Memory B cell (primary cell): ENCODE measurements around the gene C16orf54.
"Not testable (repeated sequence)": the region's sequence is repeated elsewhere in the genome, so short reads cannot be mapped to it uniquely, and the experiment has no call there.

Source experiments
- ATAC-seq: fragments of 150-1000 bp; cut with Tn5 transposase; 2 replicates; pipeline ENCODE4 v1.10.0; 2021; ENCODE audit warnings: low read depth, mild to moderate bottlenecking, moderate library complexity
- DNase-seq, 2 donors: peaks; one replicate each; pipeline ENCODE4 v3.0.0; 2022; ENCODE audit warnings: low spot score in 2 of 2
- H3K27ac Mint-ChIP-seq: one replicate; pipeline ENCODE4 v1.8.0; 2022; ENCODE audit warnings: mild to moderate bottlenecking, moderate library complexity, mixed read lengths
- H3K27me3 Mint-ChIP-seq: one replicate; pipeline ENCODE4 v1.8.0; 2022; ENCODE audit warnings: mixed read lengths
- H3K36me3 Mint-ChIP-seq: one replicate; pipeline ENCODE4 v1.8.0; 2022; ENCODE audit warnings: mild to moderate bottlenecking, mixed read lengths
- H3K4me1 Mint-ChIP-seq: one replicate; pipeline ENCODE4 v1.8.0; 2022; ENCODE audit warnings: mixed read lengths
- H3K4me3 Mint-ChIP-seq: one replicate; pipeline ENCODE4 v1.8.0; 2022; ENCODE audit warnings: mild to moderate bottlenecking, moderate library complexity, mixed read lengths
- H3K9me3 Mint-ChIP-seq: one replicate; pipeline ENCODE4 v1.8.0; 2022; ENCODE audit warnings: mixed read lengths

The C16orf54 gene

GRCh38 chr16:29777576-29778350, 32.0 kb upstream of the C16orf54 start, which contains the start of gene ZG16:
Gene ZG16 (plus strand): TSS chr16:29778256. CDS start chr16:29779267, 1,011 bp downstream.
- DNase-seq (no peak), ATAC-seq (no peak)
- Mint-ChIP-seq H3K27me3 (peaks cover 3% of the 10 kb centered on the region), H3K9me3 (no peaks in the 10 kb centered on the region), H3K27ac (no peak within 1 kb of the TSS), H3K4me3 (no peak within 1 kb of the TSS), H3K36me3 (no peaks in the 10 kb centered on the region), H3K4me1 (peaks cover 4% of the 10 kb centered on the region)

DNA sequence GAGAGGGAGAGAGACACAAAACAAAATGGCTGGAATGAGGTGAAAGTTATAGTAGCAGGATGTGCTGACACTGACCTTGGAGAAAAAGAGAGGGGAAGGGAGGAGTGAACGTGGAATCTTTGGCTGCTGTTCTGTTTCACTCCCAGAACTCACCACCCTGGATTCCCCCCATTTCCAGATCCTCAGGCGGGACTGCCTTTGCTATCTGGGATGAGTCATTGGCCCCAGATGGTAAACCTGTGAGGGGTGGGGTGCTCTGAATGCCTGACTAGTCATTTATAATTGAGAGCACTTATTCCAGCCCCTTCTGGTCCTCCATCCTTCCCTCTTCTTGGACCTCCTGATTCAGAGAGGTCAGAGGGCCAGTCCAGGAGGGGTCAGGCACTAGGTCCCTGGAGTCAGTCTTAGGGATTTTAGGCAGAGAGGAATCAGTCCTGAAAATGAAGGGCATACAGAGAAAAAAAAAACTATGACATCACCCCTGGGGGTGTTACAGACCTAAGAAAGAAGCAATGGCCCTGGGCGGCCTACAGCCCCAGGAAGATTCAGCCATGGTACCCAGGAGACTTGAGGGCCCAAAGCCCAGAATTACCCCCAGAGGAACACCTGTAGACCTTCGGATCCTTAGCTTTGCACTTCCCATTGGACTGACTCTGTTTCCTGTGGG, 30.1 kb upstream of the C16orf54 start:
- Mint-ChIP-seq H3K36me3 (no peaks in the 10 kb centered on the region), H3K27ac (no peak overlapping the region), H3K4me3 (no peak overlapping the region), H3K4me1 (peaks cover 4% of the 10 kb centered on the region), H3K9me3 (no peaks in the 10 kb centered on the region), H3K27me3 (peaks cover 3% of the 10 kb centered on the region)
- ATAC-seq = no peak
- DNase-seq = no peak

- no peaks in the 10 kb centered on the region for H3K9me3 Mint-ChIP-seq
- peaks cover 3% of the 10 kb centered on the region for H3K27me3 Mint-ChIP-seq
- no peak overlapping the region for H3K4me3 Mint-ChIP-seq
- no peak overlapping the region for H3K27ac Mint-ChIP-seq
- no peak for DNase-seq
- no peak for ATAC-seq
- H3K4me1 Mint-ChIP-seq = peaks cover 4% of the 10 kb centered on the region
- no peaks in the 10 kb centered on the region for H3K36me3 Mint-ChIP-seq
These were observed 28.9 kb upstream of the C16orf54 start for GRCh38 chr16:29774730-29775129.

DNA sequence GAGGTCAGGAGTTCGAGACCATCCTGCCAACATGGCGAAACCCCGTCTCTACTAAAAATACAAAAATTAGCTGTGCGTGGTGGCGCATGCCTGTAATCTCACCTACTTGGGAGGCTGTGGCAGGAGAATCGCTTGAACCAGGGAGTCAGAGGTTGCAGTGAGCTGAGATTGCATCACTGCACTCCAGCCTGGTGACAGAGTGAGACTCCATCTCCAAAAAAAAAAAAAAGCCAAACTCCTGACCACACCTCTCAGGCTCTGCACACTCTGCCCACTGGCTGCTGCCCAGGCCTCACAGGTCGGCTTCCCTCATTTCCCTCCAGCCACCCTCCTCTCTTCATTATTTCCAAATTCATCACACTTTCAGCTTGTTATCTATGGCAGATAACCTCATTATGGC, 26.5 kb upstream of the C16orf54 start:
- H3K27ac Mint-ChIP-seq, H3K4me1 Mint-ChIP-seq, ATAC-seq, H3K9me3 Mint-ChIP-seq, H3K27me3 Mint-ChIP-seq, H3K4me3 Mint-ChIP-seq, H3K36me3 Mint-ChIP-seq, DNase-seq: not testable (repeated sequence)

DNA sequence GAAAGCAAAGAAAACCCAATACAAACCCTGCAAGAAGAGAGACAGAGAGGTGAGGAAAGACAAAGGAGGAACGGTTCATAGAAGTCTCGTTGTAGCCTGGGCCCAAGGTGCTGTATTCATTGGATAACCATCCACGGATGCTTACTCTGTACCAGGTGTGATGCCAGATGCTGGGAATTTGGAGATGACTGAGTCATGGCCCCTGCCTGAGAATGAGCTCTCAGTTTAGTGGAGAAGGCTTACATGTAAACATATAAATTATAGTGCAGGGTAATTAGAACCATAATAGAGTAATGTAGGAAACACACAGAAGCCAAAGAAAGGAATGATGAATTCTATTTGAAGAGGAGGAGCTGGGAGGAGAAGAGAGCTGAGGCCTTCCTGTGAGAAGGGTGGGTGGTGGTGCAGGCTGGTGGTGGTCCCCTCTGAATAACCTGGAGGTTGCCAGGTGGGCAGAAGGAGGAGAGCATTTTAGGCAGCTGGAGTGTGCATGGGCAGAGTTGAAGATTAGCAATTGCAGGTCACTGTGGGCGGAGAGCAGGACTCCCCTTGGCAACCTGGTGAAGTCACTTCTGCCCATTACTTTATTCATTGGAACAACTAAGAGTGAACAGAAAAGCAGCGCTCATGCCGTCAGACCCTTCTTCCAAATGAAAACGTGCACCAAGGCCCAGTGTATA, 24.6 kb upstream of the C16orf54 start:
- no peak overlapping the region for H3K4me3 Mint-ChIP-seq
- DNase-seq (no peak), ATAC-seq (no peak)
- no peaks in the 10 kb centered on the region for H3K9me3 Mint-ChIP-seq
- H3K27me3 Mint-ChIP-seq = peaks cover 3% of the 10 kb centered on the region
- no peaks in the 10 kb centered on the region for H3K36me3 Mint-ChIP-seq
- peaks cover 6% of the 10 kb centered on the region for H3K4me1 Mint-ChIP-seq
- H3K27ac Mint-ChIP-seq = no peak overlapping the region

DNA sequence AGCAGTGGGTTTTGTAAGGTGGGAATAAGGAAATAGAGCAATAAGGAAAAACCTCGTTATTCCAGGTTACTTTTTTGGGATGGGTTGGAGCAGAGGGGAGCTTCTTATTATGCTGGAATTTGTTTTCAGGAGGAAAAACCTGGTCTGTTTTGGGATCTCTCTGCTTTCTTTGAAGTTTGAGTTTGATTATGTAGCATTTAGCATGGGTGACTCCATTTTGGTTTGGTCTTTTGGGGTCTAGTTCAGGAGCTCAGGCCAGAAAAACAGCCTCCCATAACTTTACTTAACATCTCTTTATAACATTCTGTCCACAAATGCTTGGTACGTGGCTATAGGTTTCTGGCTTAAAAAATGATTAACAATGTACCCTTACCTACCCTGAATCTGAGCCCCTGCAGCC, 23.7 kb upstream of the C16orf54 start:
- no peak for ATAC-seq
- peaks cover 3% of the 10 kb centered on the region for H3K27me3 Mint-ChIP-seq
- H3K27ac Mint-ChIP-seq = no peak overlapping the region
- H3K4me3 Mint-ChIP-seq = no peak overlapping the region
- H3K36me3 Mint-ChIP-seq = no peaks in the 10 kb centered on the region
- no peaks in the 10 kb centered on the region for H3K9me3 Mint-ChIP-seq
- H3K4me1 Mint-ChIP-seq = peaks cover 8% of the 10 kb centered on the region
- no peak for DNase-seq

DNA sequence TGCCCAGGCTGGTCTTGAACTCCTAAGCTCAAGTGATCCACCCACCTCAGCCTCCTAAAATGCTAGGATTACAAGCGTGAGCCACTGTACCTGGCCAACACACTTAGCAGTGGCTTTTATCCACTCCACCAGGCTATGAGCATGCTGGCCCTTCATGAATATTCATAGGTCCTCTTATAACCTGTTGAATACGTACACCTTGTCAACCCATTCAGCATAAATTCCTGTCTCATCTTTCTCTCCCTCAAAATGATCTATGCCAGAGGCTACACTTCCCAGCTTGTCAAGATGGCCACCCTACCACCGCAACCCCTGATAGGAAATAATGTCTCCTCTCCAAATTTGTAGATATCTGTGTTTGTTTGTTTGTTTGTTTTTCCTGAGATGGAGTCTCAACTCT, 21.3 kb upstream of the C16orf54 start:
- DNase-seq (no peak), ATAC-seq (no peak)
- H3K36me3 Mint-ChIP-seq = no peaks in the 10 kb centered on the region
- H3K4me3 Mint-ChIP-seq = no peak overlapping the region
- no peaks in the 10 kb centered on the region for H3K27me3 Mint-ChIP-seq
- no peak overlapping the region for H3K27ac Mint-ChIP-seq
- no peaks in the 10 kb centered on the region for H3K9me3 Mint-ChIP-seq
- H3K4me1 Mint-ChIP-seq = peaks cover 5% of the 10 kb centered on the region

DNA sequence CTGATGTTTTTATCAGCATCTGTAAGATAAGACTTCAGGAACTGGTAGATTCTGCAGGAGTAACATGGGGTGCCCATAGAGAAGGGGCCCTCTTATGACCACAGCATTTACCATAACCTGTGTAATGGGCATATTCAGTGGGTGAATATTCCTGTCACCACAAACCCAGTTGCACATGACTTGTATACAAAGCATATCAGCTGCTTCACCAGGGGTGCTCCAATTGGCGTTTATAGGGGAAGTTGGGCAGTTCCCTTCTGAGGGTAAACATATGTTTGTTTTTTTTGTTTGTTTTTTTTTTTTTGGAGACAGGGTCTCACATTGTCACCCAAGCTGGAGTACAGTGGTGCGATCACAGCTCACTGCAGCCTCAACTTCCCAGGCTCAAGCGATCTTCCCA, 20.8 kb upstream of the C16orf54 start:
- Mint-ChIP-seq H3K36me3 (no peaks in the 10 kb centered on the region), H3K4me3 (no peak overlapping the region), H3K27ac (no peak overlapping the region), H3K9me3 (no peaks in the 10 kb centered on the region), H3K4me1 (peaks cover 5% of the 10 kb centered on the region), H3K27me3 (no peaks in the 10 kb centered on the region)
- no peak for ATAC-seq
- DNase-seq = no peak

GRCh38 chr16:29765167-29766032, 19.6 kb upstream of the C16orf54 start:
- no peak for ATAC-seq
- Mint-ChIP-seq H3K4me1 (peaks cover 11% of the 10 kb centered on the region), H3K36me3 (no peaks in the 10 kb centered on the region), H3K9me3 (no peaks in the 10 kb centered on the region), H3K27me3 (no peaks in the 10 kb centered on the region), H3K4me3 (no peak overlapping the region), H3K27ac (no peak overlapping the region)
- DNase-seq = no peak

GRCh38 chr16:29763326-29763725, 17.5 kb upstream of the C16orf54 start:
- ATAC-seq (no peak), DNase-seq (no peak)
- Mint-ChIP-seq H3K4me1 (peaks cover 13% of the 10 kb centered on the region), H3K27me3 (no peaks in the 10 kb centered on the region), H3K9me3 (no peaks in the 10 kb centered on the region), H3K36me3 (peaks cover 2% of the 10 kb centered on the region), H3K27ac (no peak overlapping the region), H3K4me3 (no peak overlapping the region)

DNA sequence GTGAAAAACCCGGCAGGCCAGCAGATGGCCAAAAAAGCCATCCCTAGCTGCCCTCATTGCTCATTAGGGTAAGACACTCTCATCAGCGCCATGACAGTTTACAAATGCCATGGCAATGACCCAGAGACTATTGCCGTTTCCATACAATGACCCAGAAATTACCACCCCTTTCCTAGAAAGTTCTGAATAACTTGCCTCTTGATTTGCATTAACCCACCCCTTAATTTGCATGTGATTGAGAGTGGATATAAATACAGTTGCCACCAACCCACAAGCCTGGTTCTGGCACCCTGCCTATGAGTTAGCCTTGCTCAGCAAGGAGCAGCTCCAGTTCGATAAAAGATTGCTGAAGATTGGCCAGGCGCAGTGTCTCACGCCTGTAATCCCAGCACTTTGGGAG, 16.1 kb upstream of the C16orf54 start:
- ATAC-seq = no peak
- peaks cover 2% of the 10 kb centered on the region for H3K36me3 Mint-ChIP-seq

DNA sequence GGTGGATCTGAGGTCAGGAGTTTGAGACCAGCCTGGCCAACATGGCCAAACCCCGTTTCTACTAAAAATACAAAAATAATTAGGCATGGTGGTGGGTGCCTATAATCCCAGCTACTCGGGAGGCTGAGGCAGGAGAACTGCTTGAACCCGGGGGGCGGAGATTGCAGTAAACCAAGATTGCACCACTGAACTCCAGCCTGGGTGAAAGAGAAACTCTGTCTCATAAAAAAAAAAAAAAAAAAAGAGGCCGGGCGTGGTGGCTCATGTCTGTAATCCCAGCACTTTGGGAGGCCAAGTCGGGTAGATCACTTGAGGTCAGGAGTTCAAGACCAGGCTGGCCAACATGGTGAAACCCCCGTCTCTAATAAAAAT, 15.5 kb upstream of the C16orf54 start:
- not testable (repeated sequence) for ATAC-seq, H3K36me3 Mint-ChIP-seq, DNase-seq, H3K27ac Mint-ChIP-seq, H3K9me3 Mint-ChIP-seq, H3K27me3 Mint-ChIP-seq, H3K4me3 Mint-ChIP-seq
- peaks cover 13% of the 10 kb centered on the region for H3K4me1 Mint-ChIP-seq

More for the DNA sequence above, 16.1 kb upstream of the C16orf54 start:
- Mint-ChIP-seq H3K9me3 (no peaks in the 10 kb centered on the region), H3K4me1 (peaks cover 13% of the 10 kb centered on the region), H3K27ac (no peak overlapping the region), H3K4me3 (no peak overlapping the region), H3K27me3 (no peaks in the 10 kb centered on the region)
- no peak for DNase-seq

- no peak for DNase-seq
- Mint-ChIP-seq H3K27ac (no peak overlapping the region), H3K4me1 (peaks cover 13% of the 10 kb centered on the region), H3K36me3 (peaks cover 2% of the 10 kb centered on the region), H3K9me3 (no peaks in the 10 kb centered on the region), H3K4me3 (no peak overlapping the region), H3K27me3 (no peaks in the 10 kb centered on the region)
- ATAC-seq = no peak
These were observed 14.9 kb upstream of the C16orf54 start for GRCh38 chr16:29760567-29761279.
